GM19099 (cell line): ENCODE results near the gene RMRP.
A peak's percentile ranks its signal among the peaks of the same experiment; 100 is the strongest.

Experiments used
- POLR2A ChIP-seq: IDR thresholded peaks from 3 replicates; pipeline ENCODE4 v1.6.1; 2011; ENCODE audit warnings: low read depth; ENCODE audit not compliant: insufficient read length; ENCODE audit errors: extremely low read depth

Gene RMRP

DNA sequence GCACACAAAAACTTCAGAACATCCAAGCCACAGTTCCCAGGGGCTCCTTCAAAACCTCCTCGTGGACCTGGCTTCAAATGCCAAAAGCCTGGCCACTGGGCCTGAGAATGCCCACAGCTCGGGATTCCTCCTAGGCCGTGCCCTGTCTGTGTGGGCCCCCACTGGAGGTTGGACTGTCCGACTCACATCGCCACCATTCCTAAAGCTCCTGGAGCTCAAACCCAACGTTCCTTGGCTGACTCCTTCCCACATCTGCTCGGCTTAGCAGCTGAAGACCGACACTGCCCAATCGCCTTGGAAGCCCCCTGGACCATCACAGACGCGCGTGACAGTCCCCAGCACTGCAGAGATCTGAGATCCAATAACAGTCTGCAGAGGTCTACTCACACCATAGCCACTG lies 14.8 kb downstream of the RMRP start:
- no peak for TF ChIP-seq POLR2A

GRCh38 chr9:35639631-35640030 lies 18.2 kb downstream of the RMRP start:
- TF ChIP-seq POLR2A = no peak

- TF ChIP-seq POLR2A = no peak
Observed at GRCh38 chr9:35636135-35636876, 21.5 kb downstream of the RMRP start.

- no peak for TF ChIP-seq POLR2A
Observed at GRCh38 chr9:35635730-35636129, 22.1 kb downstream of the RMRP start.

DNA sequence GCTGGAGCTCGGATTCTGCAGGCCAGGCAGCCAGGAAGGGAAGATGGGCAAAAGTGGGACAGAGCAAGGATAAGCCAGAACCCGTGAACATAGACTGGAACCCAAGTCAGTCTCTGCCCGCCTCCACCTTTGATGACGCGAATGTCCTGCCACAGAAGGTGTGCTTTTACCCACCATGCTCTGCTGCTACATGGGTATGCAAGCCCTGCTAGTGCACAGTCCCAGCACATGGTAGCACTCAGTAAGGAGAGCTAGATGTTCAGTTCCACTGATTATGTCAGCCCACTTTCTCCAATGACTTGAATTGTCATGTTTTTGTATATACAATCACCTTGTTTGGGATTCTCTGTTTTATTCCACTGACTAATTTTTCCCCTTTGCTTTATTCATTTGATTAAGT lies 28.2 kb downstream of the RMRP start:
- TF ChIP-seq POLR2A = no peak

GRCh38 chr9:35628389-35628991 lies 29.3 kb downstream of the RMRP start:
- no peak for TF ChIP-seq POLR2A

- no peak for TF ChIP-seq POLR2A
Observed at GRCh38 chr9:35627575-35627974, 30.2 kb downstream of the RMRP start.

GRCh38 chr9:35619800-35620158 lies 38.0 kb downstream of the RMRP start:
- TF ChIP-seq POLR2A = no peak

- peak; percentile 59 for TF ChIP-seq POLR2A
Observed at GRCh38 chr9:35618854-35619799, 38.7 kb downstream of the RMRP start.

- TF ChIP-seq POLR2A = peak; percentile 49
Observed at GRCh38 chr9:35618325-35618727, 39.5 kb downstream of the RMRP start, which contains the start of gene CD72. Gene CD72 (minus strand): TSS chr9:35618413. CDS start chr9:35618303, 110 bp downstream.

DNA sequence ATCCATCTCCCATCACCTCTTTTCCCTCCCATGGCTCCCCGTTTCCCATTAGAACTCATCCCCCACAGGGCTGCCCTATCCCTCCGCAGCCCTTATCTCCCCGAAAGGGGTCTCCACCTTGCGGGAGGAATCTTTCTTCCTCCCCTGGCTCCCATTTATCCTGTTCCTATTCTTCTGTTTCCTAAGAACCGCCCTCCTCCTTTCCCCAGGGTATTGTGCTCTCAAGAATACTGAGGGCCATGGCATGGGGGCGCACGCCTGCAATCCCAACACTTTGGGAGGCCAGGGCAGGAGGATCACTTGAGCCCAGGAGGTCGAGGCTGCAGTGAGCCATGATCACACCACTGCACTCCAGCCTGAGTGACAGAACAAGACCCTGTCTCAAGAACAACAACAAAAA lies 40.3 kb downstream of the RMRP start:
- TF ChIP-seq POLR2A = no peak

GRCh38 chr9:35616681-35617459 lies 40.9 kb downstream of the RMRP start:
- TF ChIP-seq POLR2A = peak; percentile 77

- TF ChIP-seq POLR2A = no peak
Observed at GRCh38 chr9:35615981-35616680, 41.7 kb downstream of the RMRP start.

DNA sequence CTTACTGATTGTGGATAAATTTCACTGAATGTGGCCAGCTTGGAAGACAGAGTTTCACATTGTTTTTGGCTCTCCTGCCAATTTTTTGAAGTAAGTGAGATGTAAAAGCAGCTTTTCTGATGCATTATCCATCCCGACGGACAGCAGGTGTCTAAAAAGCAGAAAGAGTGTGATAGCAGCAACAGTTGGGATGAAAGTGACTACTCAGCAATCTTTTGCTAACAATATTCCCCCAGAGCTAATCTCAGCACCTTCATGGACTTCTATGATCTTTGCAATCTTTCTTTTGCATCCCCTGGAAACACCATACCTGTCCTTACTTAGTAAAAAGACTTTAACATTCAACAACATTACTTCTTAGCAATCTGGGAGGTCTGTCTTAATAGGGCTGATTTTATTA lies 45.0 kb downstream of the RMRP start:
- TF ChIP-seq POLR2A = no peak
